HepG2 (cell line): ENCODE data around the gene ADAM10. TPM values are rescaled to one million over a fixed set of nuclear protein-coding genes. Genes with fewer than 3 reads are reported as not detected.

ENCODE experiments used
- ATAC-seq: fragments of 200-7000 bp; cut with Tn5 transposase; 3 replicates; pipeline ENCODE4 v1.9.1; 2020; ENCODE audit warnings: mild to moderate bottlenecking, moderate library complexity
- Bru-seq: library from RNA; stranded (reverse); fragments of 400-500 nt; gene quantifications from one replicate; lab custom pipeline; 2021; lab: Mats Ljungman, UMichigan
- BruChase-seq, 2 experiments: library from RNA; stranded (reverse); fragments of 400-500 nt; gene quantifications; one replicate each; lab custom pipeline; 2021; lab: Mats Ljungman, UMichigan
- BruUV-seq: library from RNA; stranded (reverse); fragments of 400-500 nt; replicated peaks from 2 replicates; lab custom pipeline; 2021; lab: Mats Ljungman, UMichigan
- CTCF ChIA-PET: fragments of 300-600 bp; formaldehyde crosslinking; extraction: SDS; loops from one replicate; lab custom pipeline; 2021; ENCODE audit warnings: low total read pairs, inconsistent platforms, low intra/inter-chr PET ratio; lab: Yijun Ruan, JAX
- POLR2A ChIA-PET: fragments of 350-600 bp; sonication (Branson Sonifier 250); formaldehyde crosslinking; loops from one replicate; lab custom pipeline; 2020; ENCODE audit warnings: antibody characterized with exemption, inconsistent platforms; lab: Yijun Ruan, JAX
- DNase-seq: peaks from one replicate; pipeline ENCODE4 v3.0.0-alpha.2; 2015; ENCODE audit warnings: low spot score
- FAIRE-seq: peaks from 3 replicates; lab custom pipeline; 2011; peaks lifted over from hg19 to GRCh38; lab: Jason Lieb, UNC
- H2AFZ ChIP-seq: one replicate; pipeline ENCODE4 v1.6.1; 2011; ENCODE audit warnings: low read length, inconsistent platforms
- H3K27ac ChIP-seq: fragments of 300-600 bp; 3 replicates; pipeline ENCODE4 v1.8.0; 2011; ENCODE audit warnings: mixed run types, mild to moderate bottlenecking, mixed read lengths, low read length, inconsistent platforms; ENCODE audit not compliant: insufficient read depth; ENCODE audit errors: extremely low read length
- H3K27me3 ChIP-seq, 2 experiments: fragments of 200-600 bp in 1 of 2; 2 replicates in 1 of 2; 3 replicates in 1 of 2; pipeline versions ENCODE4 v1.6.0 to v1.8.0; 2011; ENCODE audit warnings: low read length in 2 of 2, mild to moderate bottlenecking in 2 of 2, moderate library complexity in 2 of 2, inconsistent platforms in 1 of 2; ENCODE audit not compliant: insufficient read depth in 2 of 2, control insufficient read depth in 1 of 2
- H3K36me3 ChIP-seq, 2 experiments: fragments of 200-600 bp in 1 of 2; replicated peaks in 1 of 2; 2 replicates in 1 of 2; 3 replicates in 1 of 2; pipeline versions ENCODE4 v1.5.1 to v1.8.0; 2011; ENCODE audit warnings: low read length in 2 of 2, inconsistent platforms in 1 of 2; ENCODE audit not compliant: insufficient read depth in 2 of 2, control insufficient read depth in 1 of 2
- H3K4me1 ChIP-seq: 2 replicates; pipeline ENCODE4 v1.5.1; 2012; ENCODE audit warnings: low read length, inconsistent platforms; ENCODE audit not compliant: insufficient read depth
- H3K4me2 ChIP-seq: 2 replicates; pipeline ENCODE4 v1.6.0; 2011; ENCODE audit warnings: low read depth, low read length, inconsistent platforms
- H3K4me3 ChIP-seq, 3 experiments: fragments of 200-600 bp in 1 of 3; sonication (generic), shearing (Covaris generic) in 1 of 3; replicated peaks in 1 of 3; 2 replicates each; pipeline ENCODE4 v1.5.1; 2011 to 2016; ENCODE audit warnings: low read length in 3 of 3, inconsistent platforms in 2 of 3, low read depth in 2 of 3, mild to moderate bottlenecking in 2 of 3, control low read depth in 1 of 3, mixed read lengths in 1 of 3; ENCODE audit not compliant: insufficient read depth in 1 of 3
- H3K79me2 ChIP-seq: one replicate; pipeline ENCODE4 v1.6.1; 2011; ENCODE audit warnings: low read length, inconsistent platforms; ENCODE audit not compliant: insufficient read depth
- H3K9ac ChIP-seq: 2 replicates; pipeline ENCODE4 v1.6.0; 2011; ENCODE audit warnings: mild to moderate bottlenecking, low read depth, low read length, inconsistent platforms; ENCODE audit not compliant: insufficient read depth
- H3K9me3 ChIP-seq: 2 replicates; pipeline ENCODE4 v1.5.1; 2012; ENCODE audit warnings: mild to moderate bottlenecking, low read length
- H4K20me1 ChIP-seq: 2 replicates; pipeline ENCODE4 v1.6.0; 2011; ENCODE audit warnings: inconsistent platforms, mild to moderate bottlenecking, low read length, moderate library complexity; ENCODE audit not compliant: insufficient read depth
- KDM2A ChIP-seq: sonication (generic); formaldehyde crosslinking; IDR thresholded peaks from 2 replicates; pipeline ENCODE4 v1.4.0; 2020; ENCODE audit warnings: low read depth, missing genetic modification reagents, borderline replicate concordance
- SIN3A ChIP-seq: IDR thresholded peaks from 2 replicates; pipeline ENCODE4 v1.6.1; 2011; ENCODE audit warnings: low read depth, mild to moderate bottlenecking, control low read depth, low read length, borderline replicate concordance
- ZNF574 ChIP-seq: sonication (generic); formaldehyde crosslinking; IDR thresholded peaks from 2 replicates; pipeline ENCODE4 v1.4.0; 2020; ENCODE audit warnings: missing genetic modification reagents
- WGBS: methylation state at CpG from one replicate; pipeline ENCODE4 v1.1.6; 2017; ENCODE audit warnings: low lambda C conversion rate; 5-methylcytosine and 5-hydroxymethylcytosine counted together
- in situ Hi-C: cut with HindIII; loops from 2 replicates; pipeline ENCODE4 v1.10.0; 2017; ENCODE audit warnings: low pct_unique_long_range_greater_than_20kb; ENCODE audit not compliant: extremely low pct_ligation_motif_present
- intact Hi-C: fragments of 100-400 bp; cut with micrococcal nuclease; formaldehyde crosslinking; loops from one replicate; pipeline ENCODE4 v1.10.0; 2022; ENCODE audit not compliant: unreplicated experiment
- long read RNA-seq, 2 experiments: library from RNA in 1 of 2; library from polyadenylated mRNA in 1 of 2; stranded (forward) in 1 of 2; unstranded in 1 of 2; transcript quantifications; one replicate each; pipeline ENCODE4 v2.0.0, GENCODE V29; 2019 to 2022
- polyA minus RNA-seq, 3 experiments: library from RNA; depleted of rRNA, polyadenylated mRNA; stranded (reverse); fragments of >200 nt; gene quantifications; 2 replicates each; pipeline ENCODE4 v1.2.3, GENCODE V29; 2011; ENCODE audit warnings: low replicate concordance in 1 of 3
- polyA plus RNA-seq, 8 experiments: library from polyadenylated mRNA; depleted of rRNA in 3 of 8; stranded (reverse) in 7 of 8; unstranded in 1 of 8; fragments of >200 nt; fragmentation: Illumina TruSeq in 4 of 8; extraction: Trizol in 4 of 8; gene quantifications; 2 replicates each; pipeline versions ENCODE4 v1.2.1 to v1.2.3, GENCODE V29; 2011 to 2016; ENCODE audit warnings: low read depth in 4 of 8, missing spikeins in 1 of 8, mixed read lengths in 1 of 8; ENCODE audit not compliant: insufficient read depth in 1 of 8
- total RNA-seq, 5 experiments: library from RNA; depleted of rRNA; stranded (reverse); fragments of >200 nt; fragmentation: Illumina TruSeq; extraction: Trizol; gene quantifications; 2 replicates each; pipeline ENCODE4 v1.2.3, GENCODE V29; 2016; ENCODE audit warnings: low read depth in 1 of 5
- TF ChIP-seq, protein P1 (sequence below): sonication (generic); formaldehyde crosslinking; conservative IDR thresholded peaks from 2 replicates; pipeline ENCODE4 v1.4.0; 2020; ENCODE audit warnings: missing genetic modification reagents

The ADAM10 gene, protein sequence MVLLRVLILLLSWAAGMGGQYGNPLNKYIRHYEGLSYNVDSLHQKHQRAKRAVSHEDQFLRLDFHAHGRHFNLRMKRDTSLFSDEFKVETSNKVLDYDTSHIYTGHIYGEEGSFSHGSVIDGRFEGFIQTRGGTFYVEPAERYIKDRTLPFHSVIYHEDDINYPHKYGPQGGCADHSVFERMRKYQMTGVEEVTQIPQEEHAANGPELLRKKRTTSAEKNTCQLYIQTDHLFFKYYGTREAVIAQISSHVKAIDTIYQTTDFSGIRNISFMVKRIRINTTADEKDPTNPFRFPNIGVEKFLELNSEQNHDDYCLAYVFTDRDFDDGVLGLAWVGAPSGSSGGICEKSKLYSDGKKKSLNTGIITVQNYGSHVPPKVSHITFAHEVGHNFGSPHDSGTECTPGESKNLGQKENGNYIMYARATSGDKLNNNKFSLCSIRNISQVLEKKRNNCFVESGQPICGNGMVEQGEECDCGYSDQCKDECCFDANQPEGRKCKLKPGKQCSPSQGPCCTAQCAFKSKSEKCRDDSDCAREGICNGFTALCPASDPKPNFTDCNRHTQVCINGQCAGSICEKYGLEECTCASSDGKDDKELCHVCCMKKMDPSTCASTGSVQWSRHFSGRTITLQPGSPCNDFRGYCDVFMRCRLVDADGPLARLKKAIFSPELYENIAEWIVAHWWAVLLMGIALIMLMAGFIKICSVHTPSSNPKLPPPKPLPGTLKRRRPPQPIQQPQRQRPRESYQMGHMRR
- total RNA-seq (2016; rRNA removed; fragmentation: Illumina TruSeq; extraction: Trizol) (86.8 and 125 TPM in 2 replicates), polyA plus RNA-seq (2011; rRNA removed) (92.7 and 100 TPM in 2 replicates), polyA minus RNA-seq (2011; rRNA and poly(A)+ RNA removed; ENCODE audit: low replicate concordance) (80.0 and 86.9 TPM in 2 replicates), Bru-seq, nascent RNA (percentile 88 among the genes with signal in this experiment), BruChase-seq, experiment 1, labeled RNA remaining after a 6-hour chase (percentile 86 among the genes with signal in this experiment), BruChase-seq, experiment 2, labeled RNA remaining after a 2-hour chase (percentile 83 among the genes with signal in this experiment)
- total RNA-seq (2016; cell fraction: cytosol; rRNA removed; fragmentation: Illumina TruSeq; extraction: Trizol; ENCODE audit: low read depth) = 14.1 and 22.6 TPM in 2 replicates
- 82.6 and 120 TPM in 2 replicates for total RNA-seq (2016; cell fraction: insoluble cytoplasmic fraction; rRNA removed; fragmentation: Illumina TruSeq; extraction: Trizol)
- 28.6 TPM in 2 replicates for total RNA-seq (2016; cell fraction: membrane; rRNA removed; fragmentation: Illumina TruSeq; extraction: Trizol)
- total RNA-seq (2016; cell fraction: nucleus; rRNA removed; fragmentation: Illumina TruSeq; extraction: Trizol) = 136 and 171 TPM in 2 replicates
- polyA plus RNA-seq (2011; cell fraction: cytosol; rRNA removed) = 78.0 and 88.1 TPM in 2 replicates
- polyA plus RNA-seq (2011; cell fraction: nucleus; rRNA removed) = 34.5 and 42.9 TPM in 2 replicates
- polyA plus RNA-seq (2012) = 130 and 143 TPM in 2 replicates
- polyA plus RNA-seq (2016; cell fraction: cytosol; fragmentation: Illumina TruSeq; extraction: Trizol; ENCODE audit: low read depth) = 3.0 and 3.6 TPM in 2 replicates
- polyA plus RNA-seq (2016; cell fraction: insoluble cytoplasmic fraction; fragmentation: Illumina TruSeq; extraction: Trizol; ENCODE audit: low read depth) = 52.9 and 53.5 TPM in 2 replicates
- polyA plus RNA-seq (2016; cell fraction: membrane; fragmentation: Illumina TruSeq; extraction: Trizol; ENCODE audit: low read depth) = 6.1 and 9.4 TPM in 2 replicates
- 79.1 and 82.6 TPM in 2 replicates for polyA plus RNA-seq (2016; cell fraction: nucleus; fragmentation: Illumina TruSeq; extraction: Trizol; ENCODE audit: insufficient read depth, low read depth)
- polyA minus RNA-seq (2011; cell fraction: cytosol; rRNA and poly(A)+ RNA removed) = 155 and 159 TPM in 2 replicates
- polyA minus RNA-seq (2011; cell fraction: nucleus; rRNA and poly(A)+ RNA removed) = 151 and 153 TPM in 2 replicates
- long read RNA-seq, experiment 1, full-length matches to known transcripts = 8 of 20 reads
- long read RNA-seq, experiment 1, partial matches to known transcripts = 8 of 20 reads
- long read RNA-seq, experiment 1, other reads (novel, unspliced or antisense) = 4 of 20 reads
- long read RNA-seq, experiment 2, full-length matches to known transcripts = 9 of 100 reads
- long read RNA-seq, experiment 2, partial matches to known transcripts = 7 of 100 reads
- long read RNA-seq, experiment 2, other reads (novel, unspliced or antisense) = 84 of 100 reads

GRCh38 chr15:58749532-58750337 is at the start of gene ADAM10:
Gene ADAM10 (minus strand): TSS chr15:58749707. CDS start chr15:58749534, 173 bp downstream.
- no TSS peak for BruUV-seq
- POLR2A ChIA-PET = interaction anchor here (0.5 to 3.4 kb wide), 21 partner anchors 9 to 480 kb away, joined by 3 to 111 read pairs (median 4); partner anchors contain the start of gene MINDY2
- peaks cover 21% of the 10 kb centered on the region for H4K20me1 ChIP-seq
- H3K27me3 ChIP-seq = no peaks in the 10 kb centered on the region; a peak in 1 of 5 replicates
- H3K4me3 ChIP-seq = peak within 1 kb of the TSS; percentile 91 to 99 (median 95)
- peaks cover 48% of the 10 kb centered on the region for H3K79me2 ChIP-seq
- peak; percentile 96 for ATAC-seq
- in situ Hi-C loops = loop anchor here (10.0 kb wide), 1 partner anchor 525 kb away; no protein-coding TSS in a partner anchor
- intact Hi-C loops = loop anchor here (1.0 to 10.0 kb wide), 3 partner anchors 22 to 317 kb away; partner anchors contain the start of genes LIPC and MINDY2
- no peaks in the 10 kb centered on the region for H3K36me3 ChIP-seq
- no peaks in the 10 kb centered on the region for H3K9me3 ChIP-seq
- CTCF ChIA-PET = no interaction called here
- peak within 1 kb of the TSS; percentile 80 for H3K4me2 ChIP-seq
- DNase-seq = peak; percentile 95
- H3K9ac ChIP-seq = peak within 1 kb of the TSS; percentile 96
- WGBS = under 1% methylated on average over 46 of the region's 62 CpGs
- peak; percentile 92 for FAIRE-seq
- H2AFZ ChIP-seq = peak within 1 kb of the TSS; percentile 99
- peaks cover 32% of the 10 kb centered on the region for H3K4me1 ChIP-seq
- H3K27ac ChIP-seq = peak within 1 kb of the TSS; percentile 97
- TF ChIP-seq, protein P1, sequence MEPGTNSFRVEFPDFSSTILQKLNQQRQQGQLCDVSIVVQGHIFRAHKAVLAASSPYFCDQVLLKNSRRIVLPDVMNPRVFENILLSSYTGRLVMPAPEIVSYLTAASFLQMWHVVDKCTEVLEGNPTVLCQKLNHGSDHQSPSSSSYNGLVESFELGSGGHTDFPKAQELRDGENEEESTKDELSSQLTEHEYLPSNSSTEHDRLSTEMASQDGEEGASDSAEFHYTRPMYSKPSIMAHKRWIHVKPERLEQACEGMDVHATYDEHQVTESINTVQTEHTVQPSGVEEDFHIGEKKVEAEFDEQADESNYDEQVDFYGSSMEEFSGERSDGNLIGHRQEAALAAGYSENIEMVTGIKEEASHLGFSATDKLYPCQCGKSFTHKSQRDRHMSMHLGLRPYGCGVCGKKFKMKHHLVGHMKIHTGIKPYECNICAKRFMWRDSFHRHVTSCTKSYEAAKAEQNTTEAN (CRISPR knock-in tag) = 0 out of 2 replicates have a peak, but pooled peaks have one; percentile 14
- TF ChIP-seq ZNF574 (peak; percentile 32), KDM2A (CRISPR knock-in tag) (peak; percentile 50; the same call in 1 of the 2 replicates), SIN3A (peak; percentile 83; the same call in 1 of the 2 replicates)
